Endothelial cell of umbilical vein (primary cell): ENCODE measurements around the gene FAM229A. TPM values are rescaled to one million over a fixed set of nuclear protein-coding genes. Genes with fewer than 3 reads are reported as not detected.

Experiments used
- BruUV-seq: library from RNA; stranded (reverse); fragments of 400-500 nt; replicated peaks from 2 replicates; lab custom pipeline; 2021; lab: Mats Ljungman, UMichigan
- CTCF ChIA-PET: fragments of 300-600, 350-600 bp; sonication (Branson Sonifier 250); formaldehyde crosslinking; loops from one replicate; lab custom pipeline; 2021; ENCODE audit warnings: antibody characterized with exemption, inconsistent platforms; lab: Charles Lee
- POLR2A ChIA-PET: fragments of 300-600, 350-600 bp; sonication (Branson Sonifier 250); formaldehyde crosslinking; loops from one replicate; lab custom pipeline; 2021; ENCODE audit warnings: antibody characterized with exemption, inconsistent platforms; lab: Charles Lee
- DNase-seq: peaks from one replicate; pipeline ENCODE4 v3.0.0-alpha.2; 2011; ENCODE audit warnings: low read depth, low spot score
- FAIRE-seq: peaks from 2 replicates; lab custom pipeline; 2011; peaks lifted over from hg19 to GRCh38; lab: Jason Lieb, UNC
- H2AFZ ChIP-seq: 2 replicates; pipeline ENCODE4 v1.6.0; 2012; ENCODE audit warnings: low read depth, low read length, control low read depth, inconsistent platforms
- H3K27ac ChIP-seq: 2 replicates; pipeline ENCODE4 v1.5.1; 2011; ENCODE audit warnings: low read depth, mild to moderate bottlenecking, control low read depth, low read length, moderate library complexity; ENCODE audit not compliant: insufficient read depth
- H3K27me3 ChIP-seq, 2 experiments: 2 replicates each; pipeline versions ENCODE4 v1.6.0 to v1.6.1; 2011; ENCODE audit warnings: low read length in 2 of 2, mixed read lengths in 1 of 2; ENCODE audit not compliant: control insufficient read depth in 2 of 2, insufficient read depth in 2 of 2
- H3K36me3 ChIP-seq, 2 experiments: 2 replicates in 1 of 2; 3 replicates in 1 of 2; pipeline ENCODE4 v1.5.1; 2011; ENCODE audit warnings: low read length in 2 of 2, mild to moderate bottlenecking in 1 of 2, moderate library complexity in 1 of 2; ENCODE audit not compliant: control insufficient read depth in 2 of 2, insufficient read depth in 2 of 2; ENCODE audit errors: extremely low read depth in 1 of 2
- H3K4me1 ChIP-seq: 3 replicates; pipeline ENCODE4 v1.5.1; 2011; ENCODE audit warnings: mild to moderate bottlenecking, low read length; ENCODE audit not compliant: control insufficient read depth, insufficient read depth; ENCODE audit errors: extremely low read depth
- H3K4me2 ChIP-seq: 2 replicates; pipeline ENCODE4 v1.6.1; 2011; ENCODE audit warnings: low read length, control low read depth, mixed read lengths; ENCODE audit not compliant: insufficient read depth
- H3K4me3 ChIP-seq, 3 experiments: fragments of 200-600 bp in 1 of 3; sonication (generic), shearing (Covaris generic) in 1 of 3; replicated peaks in 1 of 3; 2 replicates each; pipeline ENCODE4 v1.5.1; 2011 to 2016; ENCODE audit warnings: control low read depth in 3 of 3, low read length in 3 of 3, mild to moderate bottlenecking in 2 of 3, inconsistent platforms in 1 of 3, low read depth in 1 of 3, moderate library complexity in 1 of 3; ENCODE audit not compliant: insufficient read depth in 1 of 3
- H3K79me2 ChIP-seq: 2 replicates; pipeline ENCODE4 v1.6.0; 2012; ENCODE audit warnings: low read length, inconsistent platforms; ENCODE audit not compliant: control insufficient read depth, insufficient read depth
- H3K9ac ChIP-seq: replicated peaks from 2 replicates; pipeline ENCODE3; 2011; ENCODE audit warnings: low read length, control low read depth; ENCODE audit not compliant: insufficient read depth; ENCODE audit errors: extremely low read depth
- H3K9me1 ChIP-seq: replicated peaks from 3 replicates; pipeline ENCODE4 v1.6.0; 2011; ENCODE audit warnings: mild to moderate bottlenecking, low read length; ENCODE audit not compliant: control insufficient read depth, insufficient read depth; ENCODE audit errors: extremely low read depth
- H3K9me3 ChIP-seq: replicated peaks from 2 replicates; pipeline ENCODE4 v1.5.1; 2012; ENCODE audit warnings: low read length, inconsistent platforms; ENCODE audit not compliant: control insufficient read depth, insufficient read depth
- H4K20me1 ChIP-seq: replicated peaks from 2 replicates; pipeline ENCODE3; 2011; ENCODE audit warnings: mild to moderate bottlenecking, low read length; ENCODE audit not compliant: control insufficient read depth, insufficient read depth; ENCODE audit errors: extremely low read depth
- EZH2 ChIP-seq: IDR thresholded peaks from 2 replicates; pipeline ENCODE4 v1.6.1; 2012; ENCODE audit warnings: borderline replicate concordance, low read depth, mild to moderate bottlenecking, moderate library complexity, low read length, inconsistent platforms; ENCODE audit not compliant: severe bottlenecking
- FOS ChIP-seq: IDR thresholded peaks from 2 replicates; pipeline ENCODE4 v1.6.1; 2011; ENCODE audit warnings: mild to moderate bottlenecking, low read length, moderate library complexity, borderline replicate concordance; ENCODE audit not compliant: insufficient read depth
- GATA2 ChIP-seq: IDR thresholded peaks from 2 replicates; pipeline ENCODE4 v1.7.0; 2011; ENCODE audit warnings: low read depth, mild to moderate bottlenecking, moderate library complexity, mixed read lengths, low read length; ENCODE audit not compliant: insufficient read length, insufficient read depth
- JUN ChIP-seq: IDR thresholded peaks from 2 replicates; pipeline ENCODE4 v1.6.1; 2011; ENCODE audit warnings: borderline replicate concordance, low read depth; ENCODE audit not compliant: insufficient read length, insufficient read depth
- MYC ChIP-seq: IDR thresholded peaks from one replicate; pipeline ENCODE4 v1.6.1; 2011; ENCODE audit warnings: mild to moderate bottlenecking, low read depth, low read length
- POLR2A ChIP-seq: IDR thresholded peaks from 2 replicates; pipeline ENCODE4 v1.6.1; 2012; ENCODE audit warnings: low read depth, mild to moderate bottlenecking, control low read depth, low read length
- POLR2AphosphoS5 ChIP-seq: IDR thresholded peaks from 2 replicates; pipeline ENCODE4 v1.6.1; 2012; ENCODE audit warnings: low read depth, mild to moderate bottlenecking, control low read depth, low read length, moderate library complexity; ENCODE audit not compliant: insufficient read depth
- dilution Hi-C: fragments of 300-500 bp; cut with MboI; formaldehyde crosslinking; loops from one replicate; pipeline ENCODE4 v1.15.0; 2019; ENCODE audit warnings: low sequenced_read_pairs; ENCODE audit not compliant: extremely low pct_ligation_motif_present
- intact Hi-C: fragments of 100-400 bp; cut with micrococcal nuclease; formaldehyde crosslinking; loops from one replicate; pipeline ENCODE4 v1.10.0; 2022
- polyA plus RNA-seq, 4 experiments: library from polyadenylated mRNA; depleted of rRNA in 3 of 4; stranded (reverse) in 3 of 4; unstranded in 1 of 4; fragments of >200 nt; gene quantifications; 2 replicates each; pipeline versions ENCODE4 v1.2.1 to v1.2.3, GENCODE V29; 2011 to 2012; ENCODE audit warnings: missing spikeins in 1 of 4
- total RNA-seq: library from RNA; stranded (reverse); gene quantifications from 2 replicates; pipeline ENCODE4 v1.2.3, GENCODE V29; 2021
- TF ChIP-seq, protein P1 (sequence below): IDR thresholded peaks from 2 replicates; pipeline ENCODE4 v1.6.1; 2011; ENCODE audit not compliant: insufficient read depth, insufficient read length
- TF ChIP-seq, protein P2 (sequence below), 2 donors: IDR thresholded peaks; 1 replicate in 1 of 2; 2 replicates in 1 of 2; pipeline ENCODE4 v1.5.1; 2011; ENCODE audit warnings: low read length in 2 of 2, mild to moderate bottlenecking in 2 of 2, moderate library complexity in 2 of 2, control low read depth in 1 of 2, inconsistent platforms in 1 of 2, low read depth in 1 of 2; ENCODE audit not compliant: insufficient read depth in 1 of 2; ENCODE audit errors: extremely low read depth in 1 of 2

Gene FAM229A
- total and polyA plus RNA-seq, 2 donors (not counting 3 experiments of a cell fraction or from before 2014, with no cell fraction given), result 8.9 to 11.6 TPM

DNA sequence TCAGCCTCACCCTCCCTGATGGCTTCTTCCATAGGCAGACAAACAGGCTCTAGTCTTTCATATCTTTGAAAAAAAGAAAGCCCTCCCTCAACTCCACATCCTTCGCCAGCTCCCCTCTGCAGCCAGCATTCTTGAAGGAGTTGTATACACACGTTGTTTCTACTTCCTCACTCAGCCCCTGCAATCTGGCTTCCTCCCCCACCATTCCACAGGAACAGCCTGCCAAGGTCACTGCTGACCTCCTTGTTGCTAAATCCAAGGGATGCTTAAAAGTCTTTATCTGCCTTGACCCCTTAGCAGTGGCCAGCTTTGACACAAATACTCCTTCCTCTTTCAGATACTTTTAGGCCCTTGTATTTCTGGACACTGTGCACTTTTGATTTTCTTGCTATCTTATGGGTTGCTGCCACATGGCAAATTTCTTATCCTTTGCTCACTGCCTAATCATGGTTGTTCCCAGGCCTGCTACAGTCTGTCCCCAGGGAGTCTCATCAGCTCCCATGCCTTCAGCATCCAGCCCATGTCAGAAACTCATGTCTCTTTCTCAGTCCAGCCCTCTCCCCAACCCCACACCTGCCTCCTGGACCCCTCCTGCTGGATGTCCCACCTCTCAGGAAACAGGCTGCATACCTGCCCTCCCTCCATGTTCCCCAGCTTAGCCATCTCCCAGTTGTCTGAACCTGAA, 8.3 kb downstream of the FAM229A start:
- H3K4me3 ChIP-seq, result no peak overlapping the region
- H3K9ac ChIP-seq, result no peak overlapping the region
- no peak overlapping the region for H3K27ac ChIP-seq
- intact Hi-C loops, result no loop called here
- CTCF ChIA-PET, result interaction anchor here (0.6 to 2.8 kb wide), 7 partner anchors 9 to 138 kb away, joined by 3 to 9 read pairs (median 5); partner anchors contain the start of genes MARCKSL1 and TSSK3
- POLR2A ChIA-PET, result interaction anchor here (4.4 kb wide), 1 partner anchor 18 kb away, joined by 50 read pairs; the partner anchor contains the start of gene MARCKSL1
- TF ChIP-seq MYC (no peak), POLR2AphosphoS5 (no peak), GATA2 (no peak), JUN (no peak), EZH2 (no peak), POLR2A (no peak), FOS (no peak)
- TF ChIP-seq, protein P1, sequence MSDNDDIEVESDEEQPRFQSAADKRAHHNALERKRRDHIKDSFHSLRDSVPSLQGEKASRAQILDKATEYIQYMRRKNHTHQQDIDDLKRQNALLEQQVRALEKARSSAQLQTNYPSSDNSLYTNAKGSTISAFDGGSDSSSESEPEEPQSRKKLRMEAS, result no peak
- TF ChIP-seq, protein P2, sequence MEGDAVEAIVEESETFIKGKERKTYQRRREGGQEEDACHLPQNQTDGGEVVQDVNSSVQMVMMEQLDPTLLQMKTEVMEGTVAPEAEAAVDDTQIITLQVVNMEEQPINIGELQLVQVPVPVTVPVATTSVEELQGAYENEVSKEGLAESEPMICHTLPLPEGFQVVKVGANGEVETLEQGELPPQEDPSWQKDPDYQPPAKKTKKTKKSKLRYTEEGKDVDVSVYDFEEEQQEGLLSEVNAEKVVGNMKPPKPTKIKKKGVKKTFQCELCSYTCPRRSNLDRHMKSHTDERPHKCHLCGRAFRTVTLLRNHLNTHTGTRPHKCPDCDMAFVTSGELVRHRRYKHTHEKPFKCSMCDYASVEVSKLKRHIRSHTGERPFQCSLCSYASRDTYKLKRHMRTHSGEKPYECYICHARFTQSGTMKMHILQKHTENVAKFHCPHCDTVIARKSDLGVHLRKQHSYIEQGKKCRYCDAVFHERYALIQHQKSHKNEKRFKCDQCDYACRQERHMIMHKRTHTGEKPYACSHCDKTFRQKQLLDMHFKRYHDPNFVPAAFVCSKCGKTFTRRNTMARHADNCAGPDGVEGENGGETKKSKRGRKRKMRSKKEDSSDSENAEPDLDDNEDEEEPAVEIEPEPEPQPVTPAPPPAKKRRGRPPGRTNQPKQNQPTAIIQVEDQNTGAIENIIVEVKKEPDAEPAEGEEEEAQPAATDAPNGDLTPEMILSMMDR (IDR thresholded peaks at IDR 0.05; ENCODE audit: extremely low read depth in 1 of 2, insufficient read depth in 1 of 2, low read depth in 1 of 2, low read length in 2 of 2), result no peak
- BruUV-seq, result no TSS peak
- peaks cover 26% of the 10 kb centered on the region for H3K4me1 ChIP-seq
- H2AFZ ChIP-seq, result no peak overlapping the region
- no peaks in the 10 kb centered on the region for H3K36me3 ChIP-seq
- no peaks in the 10 kb centered on the region for H3K9me3 ChIP-seq
- H3K79me2 ChIP-seq, result no peaks in the 10 kb centered on the region
- no peaks in the 10 kb centered on the region for H3K9me1 ChIP-seq
- FAIRE-seq (no peak), DNase-seq (peak; percentile 26)
- H4K20me1 ChIP-seq, result no peaks in the 10 kb centered on the region
- dilution Hi-C loops, result no loop called here
- no peaks in the 10 kb centered on the region for H3K27me3 ChIP-seq
- no peak overlapping the region for H3K4me2 ChIP-seq
